Adrenal gland (tissue), 12 donors: Measurements from ENCODE around the gene FAM110A. TPM values are rescaled to one million over a fixed set of nuclear protein-coding genes. Genes with fewer than 3 reads are reported as not detected.

Experiments used
- DNase-seq, 7 donors: peaks; one replicate each; pipeline ENCODE4 v3.0.0-alpha.2; 2019 to 2020
- H3K27ac ChIP-seq, 5 donors: fragments of 200-600 bp; sonication (generic) in 4 of 5; 1 replicate in 3 of 5; 2 replicates in 2 of 5; pipeline versions ENCODE4 v1.5.1 to v1.8.0; 2016 to 2020; ENCODE audit warnings: mild to moderate bottlenecking in 1 of 5
- H3K27me3 ChIP-seq: fragments of 200-600 bp; 2 replicates; pipeline ENCODE4 v1.8.0; 2021
- H3K36me3 ChIP-seq, 2 donors: fragments of 200-600 bp; replicated peaks in 1 of 2; 1 replicate in 1 of 2; 2 replicates in 1 of 2; pipeline versions ENCODE4 v1.5.1 to v1.8.0; 2018 to 2022
- H3K4me1 ChIP-seq, 2 donors: fragments of 200-600 bp; replicated peaks in 1 of 2; 1 replicate in 1 of 2; 2 replicates in 1 of 2; pipeline versions ENCODE4 v1.5.1 to v1.8.0; 2018 to 2021
- H3K4me3 ChIP-seq, 4 donors: fragments of 200-600 bp; sonication (generic) in 3 of 4; one replicate each; pipeline ENCODE4 v1.5.1; 2016 to 2018
- H3K9me3 ChIP-seq, 3 donors: fragments of 200-600 bp; sonication (generic) in 1 of 3; replicated peaks in 1 of 3; 1 replicate in 2 of 3; 2 replicates in 1 of 3; pipeline versions ENCODE4 v1.5.1 to v1.8.0; 2016 to 2021
- CTCF ChIP-seq, 6 experiments: fragments of 450-650 bp in 4 of 6; fragments of 200-600 bp in 2 of 6; sonication (generic) in 1 of 6; IDR thresholded peaks; 1 replicate in 5 of 6; 2 replicates in 1 of 6; pipeline versions ENCODE4 v1.5.1 to v1.8.0; 2016 to 2021; ENCODE audit warnings: antibody characterized with exemption in 6 of 6, mild to moderate bottlenecking in 2 of 6, moderate library complexity in 1 of 6
- POLR2A ChIP-seq, 2 donors: fragments of 450-650 bp; IDR thresholded peaks; one replicate each; pipeline ENCODE4 v1.6.1; 2017; ENCODE audit warnings: antibody characterized with exemption in 2 of 2, mild to moderate bottlenecking in 2 of 2, moderate library complexity in 1 of 2
- WGBS, 4 donors: extraction: QIAGEN DNeasy Blood & Tissue Kit in 2 of 4; methylation state at CpG; one replicate each; pipeline versions ENCODE4 v1.1.5 to v1.1.7; 2013 to 2017; 5-methylcytosine and 5-hydroxymethylcytosine counted together
- intact Hi-C, 2 donors: fragments of 100-400 bp; cut with DNase I; formaldehyde crosslinking; loops; one replicate each; pipeline versions ENCODE4 v1.14.1 to v1.15.0; 2022 to 2023
- polyA plus RNA-seq, 3 donors: library from polyadenylated mRNA; stranded (reverse); fragments of 200-250 nt in 2 of 3; fragments of 350-450 nt in 1 of 3; fragmentation: Illumina TruSeq in 1 of 3; extraction: RNeasy Lipid Tissue Mini Kit (QIAGEN cat#74804) in 1 of 3; gene quantifications; one replicate each; pipeline ENCODE4 v1.2.3, GENCODE V29; 2013 to 2014
- total RNA-seq, 9 donors: library from RNA; depleted of rRNA in 4 of 9; stranded (reverse); fragments of >200 nt in 4 of 9; fragments of 120-200 nt in 1 of 9; fragmentation: NEBNext Ultra II Directional in 1 of 9; extraction: Animal tissue kit (Norgen Biotek cat#: 25700) in 1 of 9; gene quantifications; one replicate each; pipeline versions ENCODE4 v1.1.0 to v1.2.4, GENCODE V29; 2013 to 2023
- donor health status: healthy with polysubstance abuse.
- donor health status: Bipolar disorder and iron deficiency.
- donor health status: DM: yes; HTN: yes; CAD: no.
- donor health status: DM: no; HTN: no; CAD: no.
- donor health status: DM: no; HTN: no; CAD: no.
- donor health status: DM: yes; HTN: yes; CAD: no.

Gene FAM110A
- total and polyA plus RNA-seq, 12 donors: 2.2 to 16.7 (median 8.4) TPM

- no peaks in the 10 kb centered on the region for H3K9me3 ChIP-seq
- no peak overlapping the region for H3K27ac ChIP-seq
- DNase-seq: no peak
- no peaks in the 10 kb centered on the region for H3K36me3 ChIP-seq
- intact Hi-C loops: no loop called here
- H3K27me3 ChIP-seq: no peaks in the 10 kb centered on the region
- no peak overlapping the region for H3K4me3 ChIP-seq
- TF ChIP-seq POLR2A (IDR thresholded peaks at IDR 0.05): no peak
- TF ChIP-seq CTCF (IDR thresholded peaks at IDR 0.05): no peak
- WGBS, 4 donors: 78 to 93% (median 82%) methylated on average over 5 to 7 of the region's 7 CpGs
- no peaks in the 10 kb centered on the region for H3K4me1 ChIP-seq
Observed at GRCh38 chr20:877814-878213, 44.3 kb downstream of the FAM110A start.

GRCh38 chr20:878511-879307 lies 45.2 kb downstream of the FAM110A start:
- Histone ChIP-seq H3K27ac (no peak overlapping the region), H3K36me3 (no peaks in the 10 kb centered on the region), H3K9me3 (no peaks in the 10 kb centered on the region), H3K4me1 (no peaks in the 10 kb centered on the region), H3K4me3 (no peak overlapping the region), H3K27me3 (no peaks in the 10 kb centered on the region)
- TF ChIP-seq POLR2A (IDR thresholded peaks at IDR 0.05) (no peak), CTCF (IDR thresholded peaks at IDR 0.05) (no peak)
- WGBS, 4 donors: 55 to 58% (median 57%) methylated on average over 9 of the region's 9 CpGs
- intact Hi-C loops: no loop called here
- DNase-seq: peak in 1 of 7 donors; percentile 19

- no peak for DNase-seq
- WGBS, 4 donors: 60 to 68% (median 61%) methylated on average over 3 to 4 of the region's 4 CpGs; no CpG with 5 or more reads in 1 of the 4 donors
- H3K27ac ChIP-seq: no peak overlapping the region
- H3K27me3 ChIP-seq: peaks cover 2% of the 10 kb centered on the region
- H3K4me3 ChIP-seq: no peak overlapping the region
- intact Hi-C loops: no loop called here
- no peaks in the 10 kb centered on the region for H3K9me3 ChIP-seq
- no peak for TF ChIP-seq POLR2A (IDR thresholded peaks at IDR 0.05)
- TF ChIP-seq CTCF (IDR thresholded peaks at IDR 0.05): no peak
- H3K4me1 ChIP-seq: no peaks in the 10 kb centered on the region
- no peaks in the 10 kb centered on the region for H3K36me3 ChIP-seq
Observed at GRCh38 chr20:879626-880025, 46.1 kb downstream of the FAM110A start.

- Histone ChIP-seq H3K27me3 (peaks cover 10% of the 10 kb centered on the region), H3K27ac (no peak overlapping the region), H3K4me1 (no peaks in the 10 kb centered on the region), H3K4me3 (no peak overlapping the region), H3K9me3 (no peaks in the 10 kb centered on the region), H3K36me3 (no peaks in the 10 kb centered on the region)
- no peak for DNase-seq
- intact Hi-C loops: no loop called here
- WGBS, 4 donors: 58 to 70% (median 69%) methylated on average over 8 to 10 of the region's 10 CpGs
- TF ChIP-seq POLR2A (IDR thresholded peaks at IDR 0.05): no peak
- no peak for TF ChIP-seq CTCF (IDR thresholded peaks at IDR 0.05)
Observed at GRCh38 chr20:881051-881782, 47.7 kb downstream of the FAM110A start.
